HEK293 (cell line): Measurements from ENCODE around the gene PBXIP1.

Experiments used
- CTCF ChIA-PET: fragments of 350-600 bp; formaldehyde crosslinking; extraction: SDS; loops from one replicate; lab custom pipeline; 2021; ENCODE audit warnings: antibody characterized with exemption; lab: Yijun Ruan, JAX
- POLR2A ChIA-PET: fragments of 300-600 bp; formaldehyde crosslinking; extraction: SDS; loops from one replicate; lab custom pipeline; 2020; ENCODE audit warnings: antibody characterized with exemption, inconsistent platforms; lab: Yijun Ruan, JAX
- H3K27ac ChIP-seq: fragments of 200-500 bp; sonication (Bioruptor generic); 2 replicates; pipeline ENCODE4 v1.5.1; 2014; ENCODE audit warnings: low read depth, low read length, control low read depth, inconsistent platforms; ENCODE audit errors: extremely low read depth
- H3K36me3 ChIP-seq, 2 experiments: fragments of 200-500 bp in 1 of 2; sonication (Bioruptor generic) in 1 of 2; 1 replicate in 1 of 2; 2 replicates in 1 of 2; pipeline ENCODE4 v1.5.1; 2014 to 2017; ENCODE audit warnings: inconsistent platforms in 2 of 2, low read length in 2 of 2; ENCODE audit not compliant: control insufficient read depth in 2 of 2, insufficient read depth in 1 of 2
- H3K4me1 ChIP-seq: fragments of 200-500 bp; sonication (Bioruptor generic); 2 replicates; pipeline ENCODE4 v1.5.1; 2014; ENCODE audit warnings: mild to moderate bottlenecking, low read length, inconsistent platforms; ENCODE audit not compliant: control insufficient read depth, insufficient read depth
- H3K4me3 ChIP-seq: 2 replicates; pipeline ENCODE4 v1.5.1; 2011; ENCODE audit warnings: low read depth, mild to moderate bottlenecking, control low read depth, low read length, moderate library complexity
- H3K9me3 ChIP-seq: fragments of 200-500 bp; sonication (Bioruptor generic); 2 replicates; pipeline ENCODE4 v1.5.1; 2014; ENCODE audit warnings: low read depth, low read length, inconsistent platforms; ENCODE audit not compliant: control insufficient read depth, insufficient read depth
- INSM2 ChIP-seq: fragments of 450-650 bp; formaldehyde crosslinking; IDR thresholded peaks from 2 replicates; pipeline ENCODE4 v1.5.1; 2016; ENCODE audit warnings: missing biosample characterization, missing genetic modification characterization
- PRDM1 ChIP-seq: fragments of 450-650 bp; formaldehyde crosslinking; IDR thresholded peaks from 2 replicates; pipeline ENCODE4; 2016; ENCODE audit warnings: missing biosample characterization, missing genetic modification characterization
- REPIN1 ChIP-seq: fragments of 450-650 bp; formaldehyde crosslinking; IDR thresholded peaks from 2 replicates; pipeline ENCODE4 v1.5.1; 2017; ENCODE audit warnings: missing biosample characterization, missing genetic modification characterization, low read depth
- SP7 ChIP-seq: fragments of 450-650 bp; formaldehyde crosslinking; IDR thresholded peaks from 2 replicates; pipeline ENCODE4 v1.5.1; 2016; ENCODE audit warnings: missing biosample characterization, missing genetic modification characterization
- ZBTB8A ChIP-seq: fragments of 450-650 bp; formaldehyde crosslinking; IDR thresholded peaks from 2 replicates; pipeline ENCODE4 v1.5.1; 2016; ENCODE audit warnings: missing biosample characterization, missing genetic modification characterization
- ZNF140 ChIP-seq: fragments of 450-650 bp; formaldehyde crosslinking; IDR thresholded peaks from 2 replicates; pipeline ENCODE4 v1.5.1; 2016; ENCODE audit warnings: missing biosample characterization, missing genetic modification characterization
- ZNF394 ChIP-seq: fragments of 450-650 bp; formaldehyde crosslinking; IDR thresholded peaks from 2 replicates; pipeline ENCODE4 v1.5.1; 2016; ENCODE audit warnings: missing biosample characterization, missing genetic modification characterization, mild to moderate bottlenecking, moderate library complexity, borderline replicate concordance
- ZNF426 ChIP-seq: fragments of 450-650 bp; formaldehyde crosslinking; IDR thresholded peaks from 2 replicates; pipeline ENCODE4 v1.5.1; 2017; ENCODE audit warnings: missing biosample characterization, missing genetic modification characterization, mild to moderate bottlenecking, inconsistent platforms, moderate library complexity
- ZNF544 ChIP-seq: fragments of 450-650 bp; formaldehyde crosslinking; IDR thresholded peaks from 2 replicates; pipeline ENCODE4 v1.5.0; 2017; ENCODE audit warnings: missing biosample characterization, missing genetic modification characterization
- ZNF555 ChIP-seq: fragments of 450-650 bp; formaldehyde crosslinking; conservative IDR thresholded peaks from 2 replicates; pipeline ENCODE4 v1.5.1; 2017; ENCODE audit warnings: missing biosample characterization, mild to moderate bottlenecking, missing genetic modification characterization, inconsistent platforms
- ZNF600 ChIP-seq: fragments of 450-650 bp; formaldehyde crosslinking; IDR thresholded peaks from 2 replicates; pipeline ENCODE4 v1.5.1; 2016; ENCODE audit warnings: missing biosample characterization, missing genetic modification characterization
- ZNF623 ChIP-seq: fragments of 450-650 bp; formaldehyde crosslinking; IDR thresholded peaks from 2 replicates; pipeline ENCODE4 v1.5.1; 2016; ENCODE audit warnings: missing biosample characterization, missing genetic modification characterization
- ZNF76 ChIP-seq: fragments of 450-650 bp; formaldehyde crosslinking; IDR thresholded peaks from 2 replicates; pipeline ENCODE4; 2016; ENCODE audit warnings: low read depth, missing biosample characterization, missing genetic modification characterization, borderline replicate concordance
- ZSCAN23 ChIP-seq: fragments of 450-650 bp; formaldehyde crosslinking; IDR thresholded peaks from 2 replicates; pipeline ENCODE4 v1.5.1; 2016; ENCODE audit warnings: missing biosample characterization, missing genetic modification characterization
- TF ChIP-seq, protein P1 (sequence below): fragments of 450-650 bp; formaldehyde crosslinking; IDR thresholded peaks from 2 replicates; pipeline ENCODE4 v1.5.1; 2016; ENCODE audit warnings: missing biosample characterization, missing genetic modification characterization
- TF ChIP-seq, protein P2 (sequence below): fragments of 450-650 bp; formaldehyde crosslinking; conservative IDR thresholded peaks from 2 replicates; pipeline ENCODE4 v1.5.1; 2016; ENCODE audit warnings: low read depth, missing biosample characterization, missing genetic modification characterization
- TF ChIP-seq, protein P3 (sequence below): fragments of 450-650 bp; formaldehyde crosslinking; conservative IDR thresholded peaks from 2 replicates; pipeline ENCODE4 v1.5.1; 2016; ENCODE audit warnings: low read depth, missing biosample characterization, missing genetic modification characterization

Gene PBXIP1

GRCh38 chr1:154899041-154899440, 56.9 kb downstream of the PBXIP1 start:
- H3K36me3 ChIP-seq: no peaks in the 10 kb centered on the region
- H3K4me1 ChIP-seq: no peaks in the 10 kb centered on the region
- no peaks in the 10 kb centered on the region for H3K9me3 ChIP-seq
- ChIA-PET POLR2A (no interaction called here), CTCF (no interaction called here)
- no peak overlapping the region for H3K4me3 ChIP-seq
- no peak overlapping the region for H3K27ac ChIP-seq
- peak; percentile 52 for TF ChIP-seq ZNF140
- TF ChIP-seq, protein P1, sequence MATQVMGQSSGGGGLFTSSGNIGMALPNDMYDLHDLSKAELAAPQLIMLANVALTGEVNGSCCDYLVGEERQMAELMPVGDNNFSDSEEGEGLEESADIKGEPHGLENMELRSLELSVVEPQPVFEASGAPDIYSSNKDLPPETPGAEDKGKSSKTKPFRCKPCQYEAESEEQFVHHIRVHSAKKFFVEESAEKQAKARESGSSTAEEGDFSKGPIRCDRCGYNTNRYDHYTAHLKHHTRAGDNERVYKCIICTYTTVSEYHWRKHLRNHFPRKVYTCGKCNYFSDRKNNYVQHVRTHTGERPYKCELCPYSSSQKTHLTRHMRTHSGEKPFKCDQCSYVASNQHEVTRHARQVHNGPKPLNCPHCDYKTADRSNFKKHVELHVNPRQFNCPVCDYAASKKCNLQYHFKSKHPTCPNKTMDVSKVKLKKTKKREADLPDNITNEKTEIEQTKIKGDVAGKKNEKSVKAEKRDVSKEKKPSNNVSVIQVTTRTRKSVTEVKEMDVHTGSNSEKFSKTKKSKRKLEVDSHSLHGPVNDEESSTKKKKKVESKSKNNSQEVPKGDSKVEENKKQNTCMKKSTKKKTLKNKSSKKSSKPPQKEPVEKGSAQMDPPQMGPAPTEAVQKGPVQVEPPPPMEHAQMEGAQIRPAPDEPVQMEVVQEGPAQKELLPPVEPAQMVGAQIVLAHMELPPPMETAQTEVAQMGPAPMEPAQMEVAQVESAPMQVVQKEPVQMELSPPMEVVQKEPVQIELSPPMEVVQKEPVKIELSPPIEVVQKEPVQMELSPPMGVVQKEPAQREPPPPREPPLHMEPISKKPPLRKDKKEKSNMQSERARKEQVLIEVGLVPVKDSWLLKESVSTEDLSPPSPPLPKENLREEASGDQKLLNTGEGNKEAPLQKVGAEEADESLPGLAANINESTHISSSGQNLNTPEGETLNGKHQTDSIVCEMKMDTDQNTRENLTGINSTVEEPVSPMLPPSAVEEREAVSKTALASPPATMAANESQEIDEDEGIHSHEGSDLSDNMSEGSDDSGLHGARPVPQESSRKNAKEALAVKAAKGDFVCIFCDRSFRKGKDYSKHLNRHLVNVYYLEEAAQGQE (tag by site-specific recombination): 0 out of 2 replicates have a peak, but pooled peaks have one; percentile 17
- TF ChIP-seq, protein P2, sequence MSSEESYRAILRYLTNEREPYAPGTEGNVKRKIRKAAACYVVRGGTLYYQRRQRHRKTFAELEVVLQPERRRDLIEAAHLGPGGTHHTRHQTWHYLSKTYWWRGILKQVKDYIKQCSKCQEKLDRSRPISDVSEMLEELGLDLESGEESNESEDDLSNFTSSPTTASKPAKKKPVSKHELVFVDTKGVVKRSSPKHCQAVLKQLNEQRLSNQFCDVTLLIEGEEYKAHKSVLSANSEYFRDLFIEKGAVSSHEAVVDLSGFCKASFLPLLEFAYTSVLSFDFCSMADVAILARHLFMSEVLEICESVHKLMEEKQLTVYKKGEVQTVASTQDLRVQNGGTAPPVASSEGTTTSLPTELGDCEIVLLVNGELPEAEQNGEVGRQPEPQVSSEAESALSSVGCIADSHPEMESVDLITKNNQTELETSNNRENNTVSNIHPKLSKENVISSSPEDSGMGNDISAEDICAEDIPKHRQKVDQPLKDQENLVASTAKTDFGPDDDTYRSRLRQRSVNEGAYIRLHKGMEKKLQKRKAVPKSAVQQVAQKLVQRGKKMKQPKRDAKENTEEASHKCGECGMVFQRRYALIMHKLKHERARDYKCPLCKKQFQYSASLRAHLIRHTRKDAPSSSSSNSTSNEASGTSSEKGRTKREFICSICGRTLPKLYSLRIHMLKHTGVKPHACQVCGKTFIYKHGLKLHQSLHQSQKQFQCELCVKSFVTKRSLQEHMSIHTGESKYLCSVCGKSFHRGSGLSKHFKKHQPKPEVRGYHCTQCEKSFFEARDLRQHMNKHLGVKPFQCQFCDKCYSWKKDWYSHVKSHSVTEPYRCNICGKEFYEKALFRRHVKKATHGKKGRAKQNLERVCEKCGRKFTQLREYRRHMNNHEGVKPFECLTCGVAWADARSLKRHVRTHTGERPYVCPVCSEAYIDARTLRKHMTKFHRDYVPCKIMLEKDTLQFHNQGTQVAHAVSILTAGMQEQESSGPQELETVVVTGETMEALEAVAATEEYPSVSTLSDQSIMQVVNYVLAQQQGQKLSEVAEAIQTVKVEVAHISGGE (tag by site-specific recombination): peak; percentile 57
- peak; percentile 56 for TF ChIP-seq ZNF426
- TF ChIP-seq ZNF394: peak; percentile 70; the same call in 1 of the 2 replicates
- TF ChIP-seq SP7: no peak
- TF ChIP-seq PRDM1 (tag by site-specific recombination): no peak
- TF ChIP-seq ZBTB8A (tag by site-specific recombination): 0 out of 2 replicates have a peak, but pooled peaks have one; percentile 14
- TF ChIP-seq ZNF76: no peak
- peak; percentile 32; the same call in 1 of the 2 replicates for TF ChIP-seq ZNF623
- peak; percentile 28; the same call in 1 of the 2 replicates for TF ChIP-seq ZNF555 (tag by site-specific recombination)
- TF ChIP-seq, protein P3, sequence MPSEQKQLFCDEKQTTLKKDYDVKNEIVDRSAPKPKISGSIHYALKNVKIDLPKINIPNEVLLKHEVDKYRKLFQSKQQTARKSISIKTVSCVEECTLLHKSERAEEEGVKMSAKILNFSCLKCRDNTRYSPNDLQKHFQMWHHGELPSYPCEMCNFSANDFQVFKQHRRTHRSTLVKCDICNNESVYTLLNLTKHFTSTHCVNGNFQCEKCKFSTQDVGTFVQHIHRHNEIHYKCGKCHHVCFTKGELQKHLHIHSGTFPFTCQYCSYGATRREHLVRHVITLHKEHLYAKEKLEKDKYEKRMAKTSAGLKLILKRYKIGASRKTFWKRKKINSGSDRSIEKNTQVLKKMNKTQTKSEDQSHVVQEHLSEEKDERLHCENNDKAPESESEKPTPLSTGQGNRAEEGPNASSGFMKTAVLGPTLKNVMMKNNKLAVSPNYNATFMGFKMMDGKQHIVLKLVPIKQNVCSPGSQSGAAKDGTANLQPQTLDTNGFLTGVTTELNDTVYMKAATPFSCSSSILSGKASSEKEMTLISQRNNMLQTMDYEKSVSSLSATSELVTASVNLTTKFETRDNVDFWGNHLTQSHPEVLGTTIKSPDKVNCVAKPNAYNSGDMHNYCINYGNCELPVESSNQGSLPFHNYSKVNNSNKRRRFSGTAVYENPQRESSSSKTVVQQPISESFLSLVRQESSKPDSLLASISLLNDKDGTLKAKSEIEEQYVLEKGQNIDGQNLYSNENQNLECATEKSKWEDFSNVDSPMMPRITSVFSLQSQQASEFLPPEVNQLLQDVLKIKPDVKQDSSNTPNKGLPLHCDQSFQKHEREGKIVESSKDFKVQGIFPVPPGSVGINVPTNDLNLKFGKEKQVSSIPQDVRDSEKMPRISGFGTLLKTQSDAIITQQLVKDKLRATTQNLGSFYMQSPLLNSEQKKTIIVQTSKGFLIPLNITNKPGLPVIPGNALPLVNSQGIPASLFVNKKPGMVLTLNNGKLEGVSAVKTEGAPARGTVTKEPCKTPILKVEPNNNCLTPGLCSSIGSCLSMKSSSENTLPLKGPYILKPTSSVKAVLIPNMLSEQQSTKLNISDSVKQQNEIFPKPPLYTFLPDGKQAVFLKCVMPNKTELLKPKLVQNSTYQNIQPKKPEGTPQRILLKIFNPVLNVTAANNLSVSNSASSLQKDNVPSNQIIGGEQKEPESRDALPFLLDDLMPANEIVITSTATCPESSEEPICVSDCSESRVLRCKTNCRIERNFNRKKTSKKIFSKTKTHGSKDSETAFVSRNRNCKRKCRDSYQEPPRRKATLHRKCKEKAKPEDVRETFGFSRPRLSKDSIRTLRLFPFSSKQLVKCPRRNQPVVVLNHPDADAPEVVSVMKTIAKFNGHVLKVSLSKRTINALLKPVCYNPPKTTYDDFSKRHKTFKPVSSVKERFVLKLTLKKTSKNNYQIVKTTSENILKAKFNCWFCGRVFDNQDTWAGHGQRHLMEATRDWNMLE (tag by site-specific recombination): peak; percentile 68

DNA sequence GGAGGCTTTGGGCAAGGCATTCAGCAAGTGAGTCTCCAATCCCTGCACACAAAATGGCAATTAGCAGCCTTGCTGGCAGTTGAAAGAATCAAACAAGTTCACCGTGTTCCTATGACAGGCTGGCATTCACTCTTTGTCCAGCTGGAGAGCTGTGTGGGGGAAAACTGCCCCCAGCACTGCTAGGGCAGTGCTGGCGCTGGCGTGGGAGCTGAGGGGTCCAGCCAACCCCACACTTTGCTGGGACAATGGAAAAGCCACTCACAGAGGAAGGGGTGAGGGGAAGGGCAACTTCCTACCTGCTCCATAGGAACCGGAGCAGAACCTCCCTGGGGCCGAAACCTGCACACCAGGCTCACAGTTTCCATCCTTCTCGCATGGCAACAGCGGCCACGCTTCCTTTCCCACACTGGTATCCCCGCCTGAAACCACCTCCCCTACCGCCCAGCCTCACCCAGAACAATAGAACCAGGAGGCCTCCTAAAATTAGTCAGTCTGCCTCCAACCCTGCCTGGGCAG, 59.1 kb downstream of the PBXIP1 start:
- POLR2A ChIA-PET: interaction anchor here (0.6 kb wide), 1 partner anchor 9 kb away, joined by 3 read pairs; no protein-coding TSS in a partner anchor

More for the DNA sequence above, 59.1 kb downstream of the PBXIP1 start:
- Histone ChIP-seq H3K27ac (no peak overlapping the region), H3K4me1 (no peaks in the 10 kb centered on the region), H3K9me3 (no peaks in the 10 kb centered on the region), H3K36me3 (no peaks in the 10 kb centered on the region), H3K4me3 (no peak overlapping the region)
- CTCF ChIA-PET: interaction anchor here (0.6 to 1.0 kb wide), 3 partner anchors 18 to 131 kb away, joined by 3 read pairs; no protein-coding TSS in a partner anchor
- TF ChIP-seq ZNF544 (tag by site-specific recombination) (no peak), INSM2 (tag by site-specific recombination) (no peak), ZNF140 (no peak), ZSCAN23 (tag by site-specific recombination) (no peak), REPIN1 (no peak), ZNF600 (tag by site-specific recombination) (no peak)
- TF ChIP-seq, all 188 proteins: peak for 0
